Measurements from ENCODE around the gene TRRAP. TPM values are rescaled to one million over a fixed set of nuclear protein-coding genes. Genes with fewer than 3 reads are reported as not detected.

TRRAP gene
- total and polyA plus RNA-seq, 2 of the 4 experiments (the other 2 are of a cell fraction): 12.5 to 18.1 TPM

- ChIA-PET POLR2A (ENCODE audit: unreplicated experiment) (no interaction called here), CTCF (no interaction called here)
- H3K18ac ChIP-seq (ENCODE audit: low read depth, low read length): no peak overlapping the region
- H4K5ac ChIP-seq (ENCODE audit: low read depth, low read length): no peak overlapping the region
- no peak overlapping the region for H3K14ac ChIP-seq (replicated peaks; ENCODE audit: low read depth, low read length)
- no peak overlapping the region for H2BK20ac ChIP-seq (ENCODE audit: low read depth, low read length)
- H3K23ac ChIP-seq (ENCODE audit: low read depth, low read length): no peak overlapping the region
- H2AFZ ChIP-seq (replicated peaks; ENCODE audit: low read length, poor library complexity): no peak overlapping the region
- no peak for DNase-seq
- H4K8ac ChIP-seq (ENCODE audit: low read depth in 2 of 2, low read length in 2 of 2): no peak overlapping the region
- in situ Hi-C loops (cut with MboI; ENCODE audit: low sequenced_read_pairs) (no loop called here), dilution Hi-C loops (cut with HindIII; ENCODE audit: low sequenced_read_pairs, unreplicated experiment) (no loop called here), intact Hi-C loops (cut with micrococcal nuclease) (no loop called here)
- BruUV-seq (replicated peaks): no TSS peak
- peaks cover 4% of the 10 kb centered on the region for H3K9me1 ChIP-seq (ENCODE audit: insufficient read depth, low read length)
- H3K56ac ChIP-seq (ENCODE audit: extremely low read depth, insufficient read depth, low read length): no peak overlapping the region
- no peak overlapping the region for H2BK120ac ChIP-seq (ENCODE audit: low read depth, low read length)
- H4K20me1 ChIP-seq (ENCODE audit: insufficient read depth, low read length): peaks cover 7% of the 10 kb centered on the region; the same call in 1 of the 2 replicates
- H3K9me3 ChIP-seq (ENCODE audit: control insufficient read depth, insufficient read depth, low read length): no peaks in the 10 kb centered on the region
- no peak overlapping the region for H3K4ac ChIP-seq (ENCODE audit: low read depth, low read length)
- 100% methylated on average over 5 of the region's 6 CpGs; no CpG with 5 or more reads in 1 of the 2 experiments for WGBS, 2 experiments (ENCODE audit: extremely low coverage in 2 of 2, insufficient read length in 1 of 2)
- H2AK5ac ChIP-seq (ENCODE audit: low read depth, low read length): no peak overlapping the region
- ATAC-seq (ENCODE audit: low read depth): no peak
- no peak overlapping the region for H3K4me2 ChIP-seq (ENCODE audit: low read depth, low read length)
- H3K79me1 ChIP-seq (ENCODE audit: low read depth in 1 of 2, low read length in 2 of 2): peaks cover 0 to 45% of the 10 kb centered on the region in 2 experiments; a peak in 3 of 4 replicates
- H2AK9ac ChIP-seq (replicated peaks; ENCODE audit: low read depth, low read length, poor library complexity): no peak overlapping the region
- no peak overlapping the region for H4K91ac ChIP-seq (ENCODE audit: insufficient read depth, low read depth, low read length)
- no peak overlapping the region for H3K27ac ChIP-seq (ENCODE audit: insufficient read depth, low read length)
- no peak for TF ChIP-seq RCOR1 (IDR thresholded peaks at IDR 0.05; ENCODE audit: insufficient replicate concordance, low read length)
- TF ChIP-seq ELK1 (IDR thresholded peaks at IDR 0.05; ENCODE audit: borderline replicate concordance, low read depth, low read length): no peak
- TF ChIP-seq NFE2L2 (IDR thresholded peaks at IDR 0.05; ENCODE audit: low read depth, low read length): no peak
- TF ChIP-seq CEBPB (IDR thresholded peaks at IDR 0.05; ENCODE audit: low read depth, low read length): no peak
- TF ChIP-seq POLR2A (IDR thresholded peaks at IDR 0.05; ENCODE audit: low read depth, low read length): no peak
- TF ChIP-seq MAZ (IDR thresholded peaks at IDR 0.05; ENCODE audit: borderline replicate concordance, low read depth, low read length): no peak
- no peak for TF ChIP-seq FOS (IDR thresholded peaks at IDR 0.05; ENCODE audit: low read depth, low read length)
- TF ChIP-seq CHD1 (IDR thresholded peaks at IDR 0.05; ENCODE audit: low read depth, low read length): no peak
- TF ChIP-seq RFX5 (IDR thresholded peaks at IDR 0.05; ENCODE audit: low read depth, low read length): no peak
- no peak for TF ChIP-seq MXI1 (IDR thresholded peaks at IDR 0.05; ENCODE audit: borderline replicate concordance, low read depth, low read length)
- no peak for TF ChIP-seq USF2 (IDR thresholded peaks at IDR 0.05; ENCODE audit: low read depth, low read length)
- peaks cover 70% of the 10 kb centered on the region for H3K36me3 ChIP-seq (ENCODE audit: control insufficient read depth, insufficient read depth, low read length)
- H2BK15ac ChIP-seq (ENCODE audit: low read depth, low read length): no peak overlapping the region
- no peak overlapping the region for H3K4me3 ChIP-seq (ENCODE audit: insufficient read depth, low read depth, low read length)
- H3K9ac ChIP-seq (ENCODE audit: low read depth, low read length): no peak overlapping the region
- no peaks in the 10 kb centered on the region for H3K27me3 ChIP-seq (ENCODE audit: control insufficient read depth, insufficient read depth, low read length)
- no peaks in the 10 kb centered on the region for H3K4me1 ChIP-seq (ENCODE audit: control insufficient read depth, insufficient read depth, low read length)
- no peak overlapping the region for H2BK5ac ChIP-seq (ENCODE audit: low read depth, low read length, poor library complexity, severe bottlenecking)
Measured at GRCh38 chr7:99030457-99030856, 152.1 kb downstream of the TRRAP start.
